NCI-H524 treated with DMSO at 0.1 percent for 48 hours (cell line): ENCODE results near the gene KDM4B.

Experiments
- DNase-seq: peaks from one replicate; lab custom pipeline; 2025; lab: John Stamatoyannopoulos, UW

KDM4B gene

DNA sequence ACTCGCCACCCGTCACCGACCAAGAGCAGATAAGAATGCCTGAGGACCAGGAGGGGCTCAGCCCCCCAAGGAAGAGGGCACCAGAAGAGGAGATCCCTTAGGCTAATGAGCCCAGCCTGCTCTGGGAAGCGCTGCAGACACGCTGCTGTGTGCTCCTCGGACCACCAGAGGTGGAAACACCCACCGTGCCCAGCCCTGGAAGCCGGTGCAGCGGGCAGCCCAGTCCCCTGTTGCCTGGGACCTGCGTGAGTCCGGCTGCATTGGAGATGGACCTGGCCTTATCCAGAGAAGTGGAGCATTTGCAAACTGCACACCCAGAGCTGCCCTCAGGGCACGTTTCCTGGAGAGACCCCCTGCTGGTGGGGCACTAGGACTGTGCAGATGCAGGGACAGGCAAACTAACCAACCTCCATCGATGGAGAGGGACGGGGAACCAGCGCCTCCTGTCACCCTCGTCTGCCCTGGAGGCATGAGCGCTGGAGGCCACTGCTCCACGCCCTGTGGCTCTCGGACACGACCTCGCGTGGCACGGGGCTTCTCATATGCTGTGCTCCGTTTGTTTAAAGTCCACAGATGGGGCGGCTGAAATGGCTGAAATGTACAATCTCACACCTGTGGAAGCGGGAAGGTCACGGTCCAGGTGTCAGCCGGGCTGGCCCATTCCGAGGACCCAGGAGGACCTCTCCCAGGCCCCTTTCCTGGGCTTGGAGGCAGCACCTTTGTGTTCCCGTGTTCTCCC, 153.9 kb downstream of the KDM4B start:
- DNase-seq, result no peak

DNA sequence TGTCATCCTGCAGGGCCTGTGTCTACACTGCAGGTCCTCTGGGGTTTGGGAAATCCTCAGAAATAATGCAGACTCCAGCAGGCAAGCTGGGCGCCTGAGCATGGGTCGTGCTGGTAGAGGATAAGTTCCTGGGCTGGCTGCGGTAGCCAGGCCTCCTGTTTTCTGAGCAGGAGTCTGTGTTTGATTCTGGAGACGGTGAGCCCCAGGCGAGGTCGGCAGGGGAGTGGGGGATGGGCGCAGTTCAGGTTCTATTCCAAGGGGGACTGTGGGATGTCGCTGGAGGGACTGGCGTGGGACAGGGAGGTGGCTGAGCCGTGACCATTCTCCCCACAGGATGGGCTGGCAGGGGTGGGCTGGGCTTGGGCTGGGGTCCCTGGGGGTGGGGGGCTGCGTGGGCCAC, 154.7 kb downstream of the KDM4B start:
- DNase-seq, result no peak

DNA sequence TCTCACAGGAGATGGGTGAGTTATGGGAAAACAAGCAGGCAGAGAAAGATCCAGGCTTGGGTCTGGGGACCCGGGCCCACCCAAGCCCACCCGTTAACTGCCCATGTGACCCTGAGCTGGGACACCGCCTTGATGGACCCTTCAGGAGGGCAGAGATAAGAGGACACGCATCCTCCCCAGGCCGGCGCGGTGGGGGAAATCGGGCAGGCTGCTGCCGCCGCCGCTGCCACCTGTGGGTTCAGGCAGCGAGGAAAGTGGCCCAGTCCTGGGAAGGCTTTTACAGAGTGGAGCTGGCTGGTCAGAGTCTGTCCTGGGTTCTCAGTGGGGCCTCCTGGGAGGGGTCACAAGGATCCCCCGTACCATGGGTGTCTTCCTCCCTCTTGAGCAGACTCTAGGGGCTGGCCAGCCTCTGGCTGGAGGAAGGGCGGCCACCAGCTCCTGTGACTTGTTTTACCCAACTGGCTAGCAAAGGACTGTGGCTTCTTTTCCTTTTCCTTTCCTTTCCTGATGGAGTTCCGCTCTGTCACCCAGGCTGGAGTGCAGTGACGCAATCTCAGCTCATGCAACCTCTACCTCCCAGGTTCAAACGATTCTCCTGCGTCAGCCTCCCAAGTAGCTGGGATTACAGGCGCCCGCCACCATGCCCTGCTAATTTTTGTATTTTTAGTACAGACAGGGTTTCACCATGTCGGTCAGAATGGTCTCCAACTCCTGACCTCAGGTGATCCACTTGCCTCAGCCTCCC, 155.4 kb downstream of the KDM4B start:
- DNase-seq, result no peak

GRCh38 chr19:5125376-5125775, 156.5 kb downstream of the KDM4B start:
- DNase-seq, result no peak

- DNase-seq, result no peak
Measured at GRCh38 chr19:5125797-5126497, 157.0 kb downstream of the KDM4B start.

GRCh38 chr19:5126498-5127223, 157.7 kb downstream of the KDM4B start:
- no peak for DNase-seq

DNA sequence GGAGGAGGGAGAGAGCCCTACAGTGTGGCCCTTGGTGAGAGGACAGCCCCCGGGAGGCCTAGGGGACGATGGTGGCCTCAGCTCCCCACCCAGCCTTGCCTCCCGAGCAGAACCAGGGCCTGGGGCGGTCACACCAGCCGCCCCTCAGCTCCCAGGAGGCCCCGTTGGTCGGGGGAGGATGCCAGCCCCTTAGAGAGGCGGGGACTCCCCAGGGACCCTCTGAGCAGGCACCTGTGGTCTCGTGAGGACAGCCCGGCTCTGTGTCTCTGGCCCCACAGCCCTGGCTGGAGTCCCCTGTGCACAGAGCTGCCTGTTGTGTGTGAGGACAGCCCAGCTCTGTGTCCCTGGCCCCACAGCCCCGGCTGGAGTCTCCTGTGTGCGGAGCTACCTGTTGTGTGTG, 158.8 kb downstream of the KDM4B start:
- no peak for DNase-seq

DNA sequence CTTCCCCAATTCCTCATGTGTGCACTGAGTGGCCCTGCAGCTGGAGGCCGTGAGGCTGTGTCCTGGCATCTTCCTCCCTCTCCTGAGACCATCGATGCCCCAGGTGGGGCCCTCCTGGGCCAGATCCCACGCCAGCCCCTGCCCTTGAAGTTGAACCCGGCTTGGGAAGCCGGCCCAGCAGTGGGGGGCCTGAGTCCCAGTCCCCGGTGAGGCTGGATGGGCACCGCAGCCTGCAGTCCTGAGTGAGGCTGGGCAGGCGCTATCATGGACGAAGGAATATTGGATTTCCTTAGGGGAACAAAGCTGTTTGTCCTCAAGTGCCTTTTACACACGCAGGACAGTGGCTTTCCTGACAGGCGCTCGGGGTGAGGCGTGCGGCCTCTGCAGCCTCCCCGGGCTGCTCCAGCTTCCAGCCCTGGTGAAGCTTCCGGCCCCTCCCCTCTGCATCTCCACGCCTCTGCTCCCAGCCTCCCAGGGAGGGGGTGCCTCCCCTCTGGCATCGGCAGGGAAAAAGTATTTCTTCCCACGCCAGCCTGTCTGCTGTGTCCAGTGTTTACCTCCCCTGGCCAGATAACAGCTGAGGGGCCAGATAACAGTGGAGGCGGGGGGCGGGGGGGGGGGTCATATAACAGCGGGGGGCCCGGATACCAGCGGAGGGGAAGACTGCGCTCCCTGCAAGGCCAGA, 159.5 kb downstream of the KDM4B start:
- no peak for DNase-seq

GRCh38 chr19:5128936-5129389, 160.1 kb downstream of the KDM4B start:
- DNase-seq, result no peak

GRCh38 chr19:5129691-5130090, 160.8 kb downstream of the KDM4B start:
- no peak for DNase-seq

- no peak for DNase-seq
Measured at GRCh38 chr19:5130371-5131030, 161.6 kb downstream of the KDM4B start.

DNA sequence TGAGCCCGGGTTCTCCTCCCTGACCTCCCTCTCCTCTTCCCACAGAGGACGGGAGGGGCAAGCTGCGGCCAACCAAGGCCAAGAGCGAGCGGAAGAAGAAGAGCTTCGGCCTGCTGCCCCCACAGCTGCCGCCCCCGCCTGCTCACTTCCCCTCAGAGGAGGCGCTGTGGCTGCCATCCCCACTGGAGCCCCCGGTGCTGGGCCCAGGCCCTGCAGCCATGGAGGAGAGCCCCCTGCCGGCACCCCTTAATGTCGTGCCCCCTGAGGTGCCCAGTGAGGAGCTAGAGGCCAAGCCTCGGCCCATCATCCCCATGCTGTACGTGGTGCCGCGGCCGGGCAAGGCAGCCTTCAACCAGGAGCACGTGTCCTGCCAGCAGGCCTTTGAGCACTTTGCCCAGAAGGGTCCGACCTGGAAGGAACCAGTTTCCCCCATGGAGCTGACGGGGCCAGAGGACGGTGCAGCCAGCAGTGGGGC, 162.2 kb downstream of the KDM4B start:
- DNase-seq, result no peak

DNA sequence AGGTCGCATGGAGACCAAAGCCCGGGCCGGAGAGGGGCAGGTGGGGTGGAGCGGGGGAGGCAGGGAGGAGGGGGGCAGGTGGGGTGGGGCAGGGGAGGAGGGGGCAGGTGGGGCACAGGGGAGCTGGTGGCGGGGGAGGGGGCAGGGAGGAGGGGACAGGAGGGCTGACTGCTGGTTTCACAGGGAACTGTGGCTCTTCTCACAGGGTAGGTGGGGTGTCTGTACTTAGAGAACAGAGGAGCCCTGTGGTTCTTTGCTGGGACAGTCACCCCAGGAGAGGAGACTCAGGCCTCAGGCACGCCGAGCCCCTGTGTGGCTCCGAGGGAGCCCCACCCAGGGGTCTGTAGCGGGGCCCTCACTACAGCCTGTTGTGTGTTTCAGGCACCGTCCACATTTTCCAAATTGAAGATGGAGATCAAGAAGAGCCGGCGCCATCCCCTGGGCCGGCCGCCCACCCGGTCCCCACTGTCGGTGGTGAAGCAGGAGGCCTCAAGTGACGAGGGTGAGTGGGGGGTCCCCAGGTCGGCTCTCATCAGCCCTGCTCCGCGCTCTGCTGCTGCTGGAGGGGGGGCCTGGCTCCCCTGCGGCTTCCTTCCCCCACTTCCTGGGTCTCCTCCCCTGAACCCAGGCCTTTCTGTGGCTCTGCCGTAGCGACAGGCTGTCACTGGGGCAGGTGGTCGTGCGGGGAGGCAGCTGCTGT, 162.7 kb downstream of the KDM4B start:
- DNase-seq, result no peak

GRCh38 chr19:5132206-5132560, 163.3 kb downstream of the KDM4B start:
- no peak for DNase-seq

GRCh38 chr19:5132698-5133651, 164.1 kb downstream of the KDM4B start:
- no peak for DNase-seq

- DNase-seq, result no peak
Measured at GRCh38 chr19:5133986-5134595, 165.2 kb downstream of the KDM4B start.

- no peak for DNase-seq
Measured at GRCh38 chr19:5134691-5135090, 165.8 kb downstream of the KDM4B start.

GRCh38 chr19:5136073-5136855, 167.4 kb downstream of the KDM4B start:
- no peak for DNase-seq
